ENCODE results near the gene VPS4A. TPM values are rescaled to one million over a fixed set of nuclear protein-coding genes. Genes with fewer than 3 reads are reported as not detected.

The VPS4A gene
- total RNA-seq, 1 experiment from 2014 or later = 31.4 TPM

DNA sequence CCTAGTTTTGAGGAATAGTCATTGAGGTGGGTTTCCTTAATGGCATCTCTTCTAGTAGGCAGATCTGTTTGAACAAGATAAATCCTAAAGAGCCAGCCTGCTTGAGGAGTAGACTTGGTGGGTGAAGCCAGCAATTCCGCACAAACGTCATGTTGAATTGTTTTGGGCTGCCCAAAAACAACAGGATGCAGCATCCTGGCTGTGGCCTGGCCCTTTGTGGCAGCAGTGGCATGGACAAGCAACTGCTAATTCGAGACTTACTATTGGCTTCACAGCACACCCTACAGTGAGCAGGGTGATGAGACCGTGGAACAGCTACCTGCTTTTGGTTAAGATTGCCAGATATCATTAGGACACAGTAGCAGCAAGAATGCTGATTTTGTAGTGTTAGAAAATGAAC is 9.3 kb upstream of the VPS4A start:
- TF ChIP-seq, protein P1, sequence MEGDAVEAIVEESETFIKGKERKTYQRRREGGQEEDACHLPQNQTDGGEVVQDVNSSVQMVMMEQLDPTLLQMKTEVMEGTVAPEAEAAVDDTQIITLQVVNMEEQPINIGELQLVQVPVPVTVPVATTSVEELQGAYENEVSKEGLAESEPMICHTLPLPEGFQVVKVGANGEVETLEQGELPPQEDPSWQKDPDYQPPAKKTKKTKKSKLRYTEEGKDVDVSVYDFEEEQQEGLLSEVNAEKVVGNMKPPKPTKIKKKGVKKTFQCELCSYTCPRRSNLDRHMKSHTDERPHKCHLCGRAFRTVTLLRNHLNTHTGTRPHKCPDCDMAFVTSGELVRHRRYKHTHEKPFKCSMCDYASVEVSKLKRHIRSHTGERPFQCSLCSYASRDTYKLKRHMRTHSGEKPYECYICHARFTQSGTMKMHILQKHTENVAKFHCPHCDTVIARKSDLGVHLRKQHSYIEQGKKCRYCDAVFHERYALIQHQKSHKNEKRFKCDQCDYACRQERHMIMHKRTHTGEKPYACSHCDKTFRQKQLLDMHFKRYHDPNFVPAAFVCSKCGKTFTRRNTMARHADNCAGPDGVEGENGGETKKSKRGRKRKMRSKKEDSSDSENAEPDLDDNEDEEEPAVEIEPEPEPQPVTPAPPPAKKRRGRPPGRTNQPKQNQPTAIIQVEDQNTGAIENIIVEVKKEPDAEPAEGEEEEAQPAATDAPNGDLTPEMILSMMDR (IDR thresholded peaks at IDR 0.05; ENCODE audit: unreplicated experiment) = no peak
- DNase-seq = no peak
- no peak overlapping the region for H3K27ac Mint-ChIP-seq (ENCODE audit: unreplicated experiment)
- no peaks in the 10 kb centered on the region for H3K36me3 Mint-ChIP-seq (ENCODE audit: insufficient read depth, unreplicated experiment)
- H3K4me3 Mint-ChIP-seq (ENCODE audit: low read depth, unreplicated experiment) = no peak overlapping the region
- no peaks in the 10 kb centered on the region for H3K9me3 Mint-ChIP-seq (ENCODE audit: low read depth, unreplicated experiment)
- intact Hi-C loops (cut with micrococcal nuclease; ENCODE audit: unreplicated experiment) = no loop called here
- H3K27me3 Mint-ChIP-seq (ENCODE audit: unreplicated experiment) = no peaks in the 10 kb centered on the region
- BruUV-seq (replicated peaks) = no TSS peak
- CTCF ChIA-PET = no interaction called here
- no peaks in the 10 kb centered on the region for H3K4me1 Mint-ChIP-seq (ENCODE audit: low read depth, unreplicated experiment)

DNA sequence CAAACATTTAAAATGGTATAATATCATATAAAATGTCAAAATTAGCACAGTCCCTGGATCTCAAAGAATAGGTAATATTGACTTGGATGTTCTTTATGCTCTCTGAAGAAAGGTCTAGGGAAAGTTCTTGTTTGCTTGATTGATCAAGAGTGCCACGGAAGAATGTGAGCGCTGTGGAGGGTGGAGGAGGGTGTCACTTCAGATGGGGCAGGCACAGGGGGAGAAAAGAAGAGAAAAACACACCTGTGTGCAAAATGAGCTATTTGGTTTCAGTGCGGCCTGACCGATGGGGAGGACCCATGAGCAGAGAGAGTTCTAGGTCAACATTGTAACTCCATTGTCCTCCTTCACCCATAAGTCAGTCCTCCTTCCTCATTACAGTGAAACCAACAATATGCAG is 8.8 kb upstream of the VPS4A start:
- no peak for DNase-seq
- no peaks in the 10 kb centered on the region for H3K4me1 Mint-ChIP-seq (ENCODE audit: low read depth, unreplicated experiment)
- intact Hi-C loops (cut with micrococcal nuclease; ENCODE audit: unreplicated experiment) = no loop called here
- no TSS peak for BruUV-seq (replicated peaks)
- no peak overlapping the region for H3K4me3 Mint-ChIP-seq (ENCODE audit: low read depth, unreplicated experiment)
- no peaks in the 10 kb centered on the region for H3K9me3 Mint-ChIP-seq (ENCODE audit: low read depth, unreplicated experiment)
- TF ChIP-seq, protein P1 (IDR thresholded peaks at IDR 0.05; ENCODE audit: unreplicated experiment) = no peak
- no peaks in the 10 kb centered on the region for H3K27me3 Mint-ChIP-seq (ENCODE audit: unreplicated experiment)
- H3K27ac Mint-ChIP-seq (ENCODE audit: unreplicated experiment) = no peak overlapping the region
- no peaks in the 10 kb centered on the region for H3K36me3 Mint-ChIP-seq (ENCODE audit: insufficient read depth, unreplicated experiment)
- CTCF ChIA-PET = no interaction called here

DNA sequence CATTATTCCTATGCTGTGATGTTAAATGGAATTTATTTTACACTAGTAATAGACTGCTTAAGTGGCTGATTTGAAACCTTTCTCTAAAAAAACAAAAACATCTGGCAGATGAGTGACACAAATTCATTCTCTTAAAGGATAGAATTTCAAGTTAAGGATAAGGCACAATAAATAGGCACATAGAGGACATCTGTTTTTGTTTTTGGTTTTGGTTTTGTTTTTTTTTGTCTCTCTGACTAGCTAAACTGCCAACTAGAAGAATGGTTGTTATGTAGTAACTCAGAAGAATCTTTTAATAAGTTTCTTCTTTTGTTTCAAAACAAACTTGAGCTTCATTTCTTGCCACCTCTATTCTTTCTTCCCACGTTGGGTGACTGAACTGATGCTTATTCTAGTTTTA is 5.1 kb upstream of the VPS4A start:
- CTCF ChIA-PET = interaction anchor here (0.6 kb wide), 1 partner anchor 738 kb away, joined by 3 read pairs; no protein-coding TSS in a partner anchor
- H3K9me3 Mint-ChIP-seq (ENCODE audit: low read depth, unreplicated experiment) = no peaks in the 10 kb centered on the region
- H3K4me1 Mint-ChIP-seq (ENCODE audit: low read depth, unreplicated experiment) = no peaks in the 10 kb centered on the region
- DNase-seq = no peak
- H3K27me3 Mint-ChIP-seq (ENCODE audit: unreplicated experiment) = no peaks in the 10 kb centered on the region
- H3K27ac Mint-ChIP-seq (ENCODE audit: unreplicated experiment) = no peak overlapping the region
- no TSS peak for BruUV-seq (replicated peaks)
- peaks cover 5% of the 10 kb centered on the region for H3K36me3 Mint-ChIP-seq (ENCODE audit: insufficient read depth, unreplicated experiment)
- intact Hi-C loops (cut with micrococcal nuclease; ENCODE audit: unreplicated experiment) = no loop called here
- no peak overlapping the region for H3K4me3 Mint-ChIP-seq (ENCODE audit: low read depth, unreplicated experiment)
- TF ChIP-seq, protein P1 (IDR thresholded peaks at IDR 0.05; ENCODE audit: unreplicated experiment) = no peak

DNA sequence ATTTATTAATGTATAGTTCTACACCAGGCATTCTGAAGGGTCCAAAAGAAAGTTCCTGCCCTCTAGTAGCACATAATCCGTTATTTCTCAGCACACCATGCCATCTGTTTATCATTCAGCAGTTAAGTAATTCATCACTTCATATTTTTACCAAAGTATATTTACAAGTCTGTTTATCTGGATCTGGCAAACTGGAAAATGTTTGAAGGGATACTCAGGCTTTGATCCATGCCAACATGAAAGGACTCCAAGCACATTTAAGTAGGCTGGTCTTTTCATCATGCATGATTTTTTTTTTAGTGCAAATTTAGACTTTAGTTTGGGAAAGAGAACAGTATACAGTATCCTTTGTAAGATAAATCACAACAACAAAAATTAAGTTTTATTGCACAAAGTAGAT is 4.1 kb upstream of the VPS4A start:
- DNase-seq = no peak
- Mint-ChIP-seq H3K27me3 (ENCODE audit: unreplicated experiment) (no peaks in the 10 kb centered on the region), H3K4me1 (ENCODE audit: low read depth, unreplicated experiment) (peaks cover 3% of the 10 kb centered on the region), H3K36me3 (ENCODE audit: insufficient read depth, unreplicated experiment) (peaks cover 16% of the 10 kb centered on the region), H3K27ac (ENCODE audit: unreplicated experiment) (no peak overlapping the region), H3K9me3 (ENCODE audit: low read depth, unreplicated experiment) (no peaks in the 10 kb centered on the region), H3K4me3 (ENCODE audit: low read depth, unreplicated experiment) (no peak overlapping the region)
- no TSS peak for BruUV-seq (replicated peaks)
- CTCF ChIA-PET = no interaction called here
- TF ChIP-seq, protein P1 (IDR thresholded peaks at IDR 0.05; ENCODE audit: unreplicated experiment) = no peak
- intact Hi-C loops (cut with micrococcal nuclease; ENCODE audit: unreplicated experiment) = no loop called here
